HG02798 (cell line): ENCODE data around the gene MESP2.

Experiments
- ATAC-seq: cut with Tn5 transposase; IDR thresholded peaks from one replicate; pipeline ENCODE4 v1.9.1; 2021; ENCODE audit warnings: mild to moderate bottlenecking; ENCODE audit not compliant: unreplicated experiment, poor library complexity

MESP2 gene

GRCh38 chr15:89754361-89755154 is 21.6 kb upstream of the MESP2 start:
- ATAC-seq: no peak

- ATAC-seq: no peak
Observed at GRCh38 chr15:89755701-89756100, 20.4 kb upstream of the MESP2 start.

GRCh38 chr15:89756897-89757296 is 19.2 kb upstream of the MESP2 start:
- ATAC-seq: no peak

- ATAC-seq: no peak
Observed at GRCh38 chr15:89758283-89758682, 17.8 kb upstream of the MESP2 start.

GRCh38 chr15:89758981-89759380 is 17.2 kb upstream of the MESP2 start:
- no peak for ATAC-seq

- no peak for ATAC-seq
Observed at GRCh38 chr15:89759835-89760234, 16.3 kb upstream of the MESP2 start.

GRCh38 chr15:89760303-89761008 is 15.7 kb upstream of the MESP2 start:
- peak; percentile 74 for ATAC-seq

GRCh38 chr15:89761009-89761831 is 14.9 kb upstream of the MESP2 start:
- ATAC-seq: peak; percentile 76

GRCh38 chr15:89761929-89762328 is 14.2 kb upstream of the MESP2 start:
- no peak for ATAC-seq

GRCh38 chr15:89765694-89766093 is 10.4 kb upstream of the MESP2 start:
- ATAC-seq: no peak

GRCh38 chr15:89766357-89767311 is 9.5 kb upstream of the MESP2 start:
- no peak for ATAC-seq

- ATAC-seq: no peak
Observed at GRCh38 chr15:89767411-89767915, 8.7 kb upstream of the MESP2 start.

- ATAC-seq: no peak
Observed at GRCh38 chr15:89768071-89768500, 8.0 kb upstream of the MESP2 start.

- ATAC-seq: no peak
Observed at GRCh38 chr15:89769366-89769765, 6.8 kb upstream of the MESP2 start.

GRCh38 chr15:89770041-89770440 is 6.1 kb upstream of the MESP2 start:
- no peak for ATAC-seq

- no peak for ATAC-seq
Observed at GRCh38 chr15:89772932-89773583, 3.1 kb upstream of the MESP2 start.

- no peak for ATAC-seq
Observed at GRCh38 chr15:89774492-89774891, 1.6 kb upstream of the MESP2 start.

- ATAC-seq: no peak
Observed at GRCh38 chr15:89775815-89776214, 317 bp upstream of the MESP2 start.
